ENCODE measurements around the gene GSN.

- no peak for TF ChIP-seq RAD21 (IDR thresholded peaks at IDR 0.05 in 1 of 2, conservative IDR thresholded peaks at IDR 0.05 in 1 of 2; ENCODE audit: low read depth in 2 of 2, low read length in 2 of 2)
- no peak for TF ChIP-seq POLR2A (IDR thresholded peaks at IDR 0.05; ENCODE audit: control extremely low read depth in 1 of 2, low read depth in 2 of 2, low read length in 2 of 2)
- TF ChIP-seq MAX (IDR thresholded peaks at IDR 0.05), result no peak
- no peak for TF ChIP-seq E2F6 (IDR thresholded peaks at IDR 0.05)
- TF ChIP-seq JUN (IDR thresholded peaks at IDR 0.05; ENCODE audit: low read depth, low read length), result no peak
- no peak for TF ChIP-seq TCF12 (IDR thresholded peaks at IDR 0.05; ENCODE audit: low read depth, low read length)
Measured at GRCh38 chr9:121292801-121293241, 24.9 kb downstream of the GSN start.

Measured in H1 (cell line).